Vagina (tissue), 2 donors: ENCODE measurements around the gene SYNPO.

Experiments used
- POLR2A ChIP-seq, 2 donors: fragments of 450-650 bp; IDR thresholded peaks; one replicate each; pipeline ENCODE4 v1.6.1; 2017; ENCODE audit warnings: antibody characterized with exemption in 2 of 2, mild to moderate bottlenecking in 2 of 2, moderate library complexity in 2 of 2
- POLR2AphosphoS5 ChIP-seq, 2 donors: sonication (generic); formaldehyde crosslinking; IDR thresholded peaks; one replicate each; pipeline ENCODE4 v1.9.0; 2017; ENCODE audit warnings: antibody characterized with exemption in 2 of 2, mild to moderate bottlenecking in 2 of 2, low read depth in 1 of 2; ENCODE audit not compliant: insufficient read depth in 1 of 2
- TF ChIP-seq, protein P1 (sequence below), 3 experiments: fragments of 450-650 bp in 2 of 3; fragments of 200-600 bp in 1 of 3; sonication (generic) in 1 of 3; IDR thresholded peaks; one replicate each; pipeline ENCODE4 v1.5.1; 2017 to 2019; ENCODE audit warnings: antibody characterized with exemption in 3 of 3, mild to moderate bottlenecking in 2 of 3, moderate library complexity in 2 of 3

DNA sequence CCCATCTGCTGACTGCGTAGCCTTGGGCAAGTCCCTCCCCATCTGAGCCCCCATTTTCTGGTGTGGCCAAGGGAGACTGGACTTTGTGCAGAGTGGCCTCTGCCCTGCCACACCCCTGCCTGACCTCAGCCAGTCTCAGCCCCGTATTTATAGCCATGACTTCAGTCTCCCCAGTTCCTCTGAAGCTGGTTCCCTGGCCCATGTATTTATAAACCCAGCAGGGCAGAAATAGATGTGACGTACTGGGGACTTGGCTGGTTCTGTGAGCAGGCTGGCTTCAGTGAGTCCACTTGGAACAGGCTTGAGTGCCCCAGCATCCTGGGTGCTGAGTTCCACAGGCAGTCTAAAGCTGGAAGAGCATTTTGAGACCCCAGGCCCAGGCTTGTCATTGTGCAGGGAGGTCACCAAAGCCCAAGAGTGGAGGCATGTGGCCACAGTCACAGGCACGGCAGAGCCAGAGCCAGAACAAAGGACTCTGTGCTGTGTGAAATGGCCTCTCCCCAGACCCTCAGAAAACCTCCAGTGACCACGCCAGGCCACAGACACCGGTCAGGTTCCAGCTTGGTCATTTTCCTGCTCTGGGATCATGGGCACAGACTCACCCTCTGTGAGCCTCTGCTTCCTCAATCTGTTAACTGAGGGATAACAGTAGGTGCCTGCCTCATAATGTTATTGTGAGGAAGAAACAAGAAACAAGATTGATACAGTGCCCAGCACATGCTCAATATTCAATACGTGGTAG, 30.4 kb upstream of the SYNPO start:
- TF ChIP-seq, protein P1, sequence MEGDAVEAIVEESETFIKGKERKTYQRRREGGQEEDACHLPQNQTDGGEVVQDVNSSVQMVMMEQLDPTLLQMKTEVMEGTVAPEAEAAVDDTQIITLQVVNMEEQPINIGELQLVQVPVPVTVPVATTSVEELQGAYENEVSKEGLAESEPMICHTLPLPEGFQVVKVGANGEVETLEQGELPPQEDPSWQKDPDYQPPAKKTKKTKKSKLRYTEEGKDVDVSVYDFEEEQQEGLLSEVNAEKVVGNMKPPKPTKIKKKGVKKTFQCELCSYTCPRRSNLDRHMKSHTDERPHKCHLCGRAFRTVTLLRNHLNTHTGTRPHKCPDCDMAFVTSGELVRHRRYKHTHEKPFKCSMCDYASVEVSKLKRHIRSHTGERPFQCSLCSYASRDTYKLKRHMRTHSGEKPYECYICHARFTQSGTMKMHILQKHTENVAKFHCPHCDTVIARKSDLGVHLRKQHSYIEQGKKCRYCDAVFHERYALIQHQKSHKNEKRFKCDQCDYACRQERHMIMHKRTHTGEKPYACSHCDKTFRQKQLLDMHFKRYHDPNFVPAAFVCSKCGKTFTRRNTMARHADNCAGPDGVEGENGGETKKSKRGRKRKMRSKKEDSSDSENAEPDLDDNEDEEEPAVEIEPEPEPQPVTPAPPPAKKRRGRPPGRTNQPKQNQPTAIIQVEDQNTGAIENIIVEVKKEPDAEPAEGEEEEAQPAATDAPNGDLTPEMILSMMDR (IDR thresholded peaks at IDR 0.05), result no peak
- TF ChIP-seq POLR2AphosphoS5 (IDR thresholded peaks at IDR 0.05; ENCODE audit: insufficient read depth in 1 of 2, low read depth in 1 of 2) (no peak), POLR2A (IDR thresholded peaks at IDR 0.05) (no peak)
